NCI-H69 (cell line): ENCODE results near the gene HHIPL1.

Source experiments
- DNase-seq: peaks from one replicate; lab custom pipeline; 2025; lab: John Stamatoyannopoulos, UW

Gene HHIPL1

DNA sequence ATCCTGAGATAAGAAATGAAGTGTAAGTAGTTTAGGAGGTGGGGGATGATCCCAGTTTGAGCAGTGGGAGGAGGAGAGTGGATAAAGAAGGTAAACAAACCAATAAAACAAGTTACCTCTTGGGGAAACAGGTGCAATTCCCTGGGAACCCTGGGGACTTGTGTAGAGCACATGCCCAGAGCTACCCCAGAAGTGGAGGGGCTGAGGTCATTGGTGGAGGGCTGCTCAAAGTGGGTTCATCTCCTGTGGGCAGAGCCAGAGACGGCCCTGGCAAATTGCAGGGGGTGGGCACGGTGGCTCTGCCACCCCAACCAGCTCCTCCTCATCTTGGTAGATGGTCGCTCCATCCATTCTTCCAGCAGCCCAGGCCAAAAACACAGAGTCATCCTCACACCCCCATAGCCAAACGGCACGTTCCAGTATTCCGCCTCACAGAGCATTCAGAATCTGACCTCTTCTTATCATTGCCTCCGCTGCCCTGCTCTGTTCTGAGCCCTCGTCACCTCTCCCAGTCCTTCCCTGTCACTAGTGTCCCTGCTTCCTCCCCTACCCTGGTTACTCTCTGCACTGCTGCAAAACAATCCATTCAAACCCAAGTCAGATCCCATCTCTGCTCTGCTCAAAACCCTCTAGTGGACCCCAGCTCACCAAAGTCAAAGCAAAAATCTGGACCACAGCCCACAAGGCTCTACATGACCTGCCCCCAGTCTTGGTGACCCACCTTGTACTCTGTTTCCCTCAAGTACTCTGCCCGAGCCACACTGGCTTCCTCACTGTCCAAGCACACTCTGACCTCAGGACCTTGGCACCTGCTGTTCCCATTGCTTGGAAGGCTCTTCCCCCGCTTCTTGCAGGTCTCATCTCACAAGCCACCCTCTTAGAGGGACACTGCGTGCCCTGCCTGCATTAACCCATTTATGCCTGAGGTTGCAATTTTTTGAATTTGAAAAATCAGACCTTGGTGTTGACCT, 44.6 kb downstream of the HHIPL1 start:
- DNase-seq = no peak

DNA sequence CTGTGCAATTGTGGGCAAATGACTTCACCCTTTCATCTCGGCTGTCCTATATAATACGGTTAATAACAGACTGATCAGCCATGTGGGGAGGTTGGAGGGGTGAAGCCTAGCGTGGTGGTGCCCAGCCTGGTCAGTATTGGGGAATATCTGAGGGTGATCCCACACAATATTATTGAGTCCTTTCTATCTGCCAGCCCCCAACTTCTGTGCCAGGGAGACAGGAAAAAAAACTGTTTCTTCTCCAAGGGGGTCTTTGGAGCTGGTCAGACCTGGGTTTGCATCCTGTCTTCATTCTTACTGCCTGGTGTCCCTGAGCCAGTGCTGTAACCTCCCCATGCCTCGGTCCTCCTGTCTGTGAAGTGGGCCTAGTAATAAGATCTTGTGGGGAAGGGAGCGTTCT, 45.7 kb downstream of the HHIPL1 start:
- no peak for DNase-seq

DNA sequence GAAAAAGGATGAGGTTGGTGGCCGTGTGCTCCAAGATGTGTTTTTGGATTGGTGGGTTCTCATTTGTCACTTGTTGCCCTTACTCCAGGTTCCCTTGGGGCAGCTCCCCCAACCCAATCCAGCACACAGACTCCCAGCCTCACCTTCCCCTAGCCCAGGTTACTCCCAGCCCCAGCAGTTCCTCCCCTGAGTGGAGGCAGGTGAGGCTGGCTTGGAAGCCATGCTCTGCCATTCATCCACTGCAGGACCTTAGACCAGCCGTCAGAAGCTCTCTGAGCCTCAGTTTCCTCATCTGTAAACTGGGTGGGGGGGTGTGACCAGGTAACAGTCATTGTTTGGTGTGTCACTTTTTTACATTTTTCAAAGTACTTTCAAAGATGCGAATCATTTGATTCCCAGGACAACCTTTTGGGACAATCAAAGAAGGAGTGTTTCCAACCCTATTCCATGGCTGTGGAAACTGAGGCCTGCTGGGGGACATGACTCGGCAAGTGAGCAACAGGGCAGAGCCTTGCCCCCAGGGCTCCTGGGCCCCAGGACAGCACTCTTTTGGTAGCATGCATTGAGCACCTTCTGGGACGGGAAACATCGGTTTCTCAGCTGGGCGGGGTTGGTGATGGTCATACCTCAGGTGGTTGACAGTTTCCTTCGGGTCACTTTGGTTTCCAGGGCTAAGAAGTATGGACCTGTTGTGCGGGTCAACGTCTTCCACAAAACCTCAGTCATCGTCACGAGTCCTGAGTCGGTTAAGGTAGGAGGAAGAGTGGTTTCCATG, 46.4 kb downstream of the HHIPL1 start:
- no peak for DNase-seq

DNA sequence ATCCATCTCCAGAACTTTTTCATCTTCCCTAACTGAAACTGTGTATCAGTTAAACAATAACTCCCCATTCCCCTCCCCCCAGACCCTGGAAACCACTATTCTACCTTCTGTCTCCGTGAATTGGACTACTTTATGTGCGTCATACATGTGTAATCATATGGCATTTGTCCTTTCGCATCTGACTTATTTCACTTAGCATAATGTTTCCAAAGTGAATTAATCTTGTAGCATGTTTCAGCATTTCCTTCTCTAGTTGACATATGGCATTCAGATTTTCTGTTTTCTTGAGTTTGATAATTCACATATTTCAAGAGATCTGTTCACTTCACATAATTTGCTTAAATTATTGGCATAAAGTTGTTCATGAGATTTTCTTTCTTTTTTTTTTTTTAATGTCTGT, 49.0 kb downstream of the HHIPL1 start:
- DNase-seq = no peak

DNA sequence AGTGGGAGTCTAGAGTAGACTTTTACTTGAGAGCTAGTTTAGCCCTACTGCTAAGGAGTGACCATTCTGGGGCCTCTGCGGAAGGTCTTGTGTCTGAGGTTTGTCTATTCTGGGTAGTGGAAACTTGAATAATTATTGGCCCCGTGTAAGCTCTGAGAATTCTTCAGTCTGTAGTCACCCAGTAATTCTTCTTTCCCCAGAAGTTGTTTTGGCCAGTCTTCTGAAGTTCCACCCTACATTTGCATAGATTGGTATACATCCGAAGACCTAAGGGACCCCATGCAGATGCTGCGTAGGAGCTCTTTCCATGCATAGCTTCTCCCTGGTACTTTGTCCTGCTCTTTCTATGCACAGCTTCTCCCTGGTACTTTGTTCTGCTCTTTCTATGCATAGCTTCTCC, 52.0 kb downstream of the HHIPL1 start:
- no peak for DNase-seq

DNA sequence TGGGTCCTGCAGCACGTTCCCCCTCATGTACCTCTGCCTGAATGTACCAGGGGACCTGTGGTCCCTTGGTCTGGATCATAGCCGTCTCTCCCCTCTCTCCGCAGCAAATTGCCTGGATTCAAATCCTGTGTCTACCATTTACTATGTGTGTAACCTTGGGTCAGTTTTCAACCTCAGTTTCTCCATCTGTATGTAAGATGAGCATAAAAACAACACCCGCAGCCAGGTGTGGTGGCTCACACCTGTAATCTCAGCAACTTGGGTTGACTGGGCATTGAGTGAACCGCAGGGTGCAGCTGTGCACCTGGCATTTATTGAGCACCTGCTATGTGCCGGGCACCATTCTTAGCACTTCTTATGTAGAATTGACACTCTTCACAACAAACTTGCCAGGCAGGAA, 53.3 kb downstream of the HHIPL1 start:
- no peak for DNase-seq

DNA sequence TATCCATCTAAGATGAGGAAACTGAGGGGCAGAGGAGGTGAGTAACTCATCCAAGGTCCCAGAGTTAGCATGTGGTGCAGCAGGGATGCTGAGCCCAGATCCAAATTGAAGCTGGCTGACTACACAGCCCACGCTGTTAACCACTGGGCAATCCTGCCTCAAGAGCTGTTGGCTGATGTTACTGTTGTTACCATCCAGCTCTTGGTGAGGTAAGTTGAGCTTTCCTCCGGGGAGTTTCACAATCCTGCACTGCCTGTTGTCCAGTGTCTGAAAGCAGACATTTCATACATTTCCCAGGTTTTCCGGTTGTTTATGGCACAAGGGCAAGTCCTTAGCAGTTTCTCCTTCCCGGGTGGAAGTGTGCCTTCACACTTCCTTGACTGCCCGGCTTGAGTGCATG, 53.7 kb downstream of the HHIPL1 start:
- DNase-seq = no peak

DNA sequence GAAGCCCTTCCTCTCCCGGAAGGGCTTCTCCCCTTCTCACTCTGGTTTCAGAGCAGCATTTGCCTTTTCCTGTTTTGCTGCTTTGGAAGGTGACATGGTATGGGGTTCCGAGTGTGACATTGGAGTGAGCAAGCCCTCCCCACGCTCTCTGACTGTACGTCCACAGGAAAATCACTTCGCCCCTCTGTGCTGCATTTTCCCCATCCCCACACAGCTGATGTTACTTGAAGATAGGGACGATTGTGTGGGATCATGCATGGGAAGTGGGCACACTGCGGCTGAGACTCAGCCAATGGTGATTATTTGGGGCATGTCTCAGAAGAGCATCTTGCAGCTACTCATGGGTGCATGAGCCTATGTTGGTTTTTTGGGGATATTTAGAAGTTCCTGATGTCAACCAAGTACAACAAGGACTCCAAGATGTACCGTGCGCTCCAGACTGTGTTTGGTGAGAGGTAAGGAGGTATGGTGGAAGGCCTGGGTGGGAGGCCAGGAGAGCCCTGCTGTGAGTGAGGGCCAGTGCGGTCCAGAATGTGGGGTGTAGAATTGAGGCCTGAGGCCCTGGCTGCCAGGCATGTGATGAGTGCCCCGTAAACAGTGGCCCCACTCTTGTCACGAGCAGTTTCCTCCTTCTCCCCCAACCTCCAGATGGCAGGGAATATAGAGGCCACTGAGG, 54.3 kb downstream of the HHIPL1 start:
- no peak for DNase-seq

DNA sequence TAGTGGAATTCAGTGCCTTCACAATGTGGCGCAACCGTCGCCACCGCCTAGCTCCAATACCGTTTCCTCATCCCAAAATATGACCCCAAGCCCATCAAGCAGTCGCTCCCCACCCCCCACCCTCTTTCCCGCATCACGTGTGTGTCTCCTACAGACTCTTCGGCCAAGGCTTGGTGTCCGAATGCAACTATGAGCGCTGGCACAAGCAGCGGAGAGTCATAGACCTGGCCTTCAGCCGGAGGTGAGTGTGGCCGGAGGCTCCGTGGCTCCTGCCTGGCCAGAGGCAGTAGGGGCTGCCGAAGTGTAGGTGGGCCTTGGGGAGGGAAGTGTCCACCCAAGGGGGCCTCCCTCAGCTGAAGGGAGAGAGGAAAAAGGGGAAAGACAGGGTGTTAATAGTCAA, 54.9 kb downstream of the HHIPL1 start:
- DNase-seq = no peak

DNA sequence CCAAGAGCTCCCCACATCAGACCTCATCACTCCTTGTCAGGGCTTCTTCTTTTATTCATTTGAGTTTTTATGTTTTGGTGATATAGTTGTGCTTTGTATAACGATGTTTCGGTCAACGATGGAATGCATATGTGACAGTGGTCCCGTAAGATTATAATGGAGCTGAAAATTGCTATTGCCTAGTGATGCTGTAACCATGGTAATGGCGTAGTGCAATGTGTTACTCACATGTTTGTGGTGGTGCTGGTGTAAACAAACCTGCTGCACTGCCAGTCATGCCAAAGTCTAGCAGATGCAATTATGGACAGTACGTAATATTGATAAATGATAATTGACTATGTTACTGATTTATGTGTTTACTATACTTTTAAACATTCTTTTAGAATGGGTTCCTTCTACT, 55.5 kb downstream of the HHIPL1 start:
- no peak for DNase-seq

DNA sequence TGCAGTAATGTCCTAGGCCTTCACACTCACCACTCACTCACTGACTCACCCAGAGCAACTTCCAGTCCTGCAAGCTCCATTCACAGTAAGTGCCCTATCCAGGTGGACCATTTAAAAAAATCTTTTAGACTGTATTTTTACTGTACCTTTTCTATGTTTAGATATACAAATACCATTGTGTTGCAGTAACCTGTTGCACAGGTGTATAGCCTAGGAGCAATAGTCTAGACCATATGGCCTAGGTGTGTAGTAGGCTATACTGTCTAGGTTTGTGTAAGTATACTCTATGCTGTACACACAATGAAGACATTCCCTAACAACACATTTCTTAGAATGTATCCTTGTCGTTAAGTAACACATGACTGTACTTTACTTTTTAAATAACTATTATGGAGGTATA, 56.3 kb downstream of the HHIPL1 start:
- no peak for DNase-seq

DNA sequence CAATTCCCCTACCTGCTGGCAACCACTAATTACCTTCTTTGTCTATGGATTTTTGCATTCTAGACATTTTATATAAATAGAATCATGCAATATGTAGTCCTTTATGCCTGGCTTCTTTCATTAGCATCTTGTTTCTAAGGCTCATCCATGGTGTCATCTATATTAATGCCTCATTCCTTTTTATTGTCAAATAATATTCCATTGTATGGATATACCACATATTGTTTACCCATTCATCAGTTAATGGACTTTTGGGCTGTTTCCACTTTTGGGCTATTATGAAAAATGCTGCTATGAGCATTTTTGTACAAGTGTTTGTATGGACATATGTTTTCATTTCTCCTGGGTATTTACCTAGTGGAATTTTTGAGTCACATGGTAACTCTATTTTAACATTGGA, 57.2 kb downstream of the HHIPL1 start:
- DNase-seq = no peak

DNA sequence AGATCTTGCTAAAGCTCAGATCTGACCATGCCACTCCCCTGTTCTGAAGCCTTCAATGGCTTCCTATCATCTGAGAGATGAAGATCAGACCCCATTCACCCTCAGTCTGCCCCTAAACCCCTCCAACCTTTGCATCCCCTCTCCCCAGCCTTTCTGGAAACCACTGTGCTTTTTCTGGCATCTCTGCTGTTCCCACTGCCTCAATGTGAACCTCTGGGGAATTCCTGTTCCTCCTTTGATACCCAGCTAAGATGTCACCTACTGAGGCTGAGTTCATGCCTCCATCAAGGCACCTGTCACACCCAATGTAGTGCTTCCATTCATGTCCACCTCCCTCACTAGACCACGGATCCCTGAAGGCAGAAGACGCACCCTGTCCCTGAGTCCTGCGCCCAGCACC, 58.5 kb downstream of the HHIPL1 start:
- DNase-seq = no peak

DNA sequence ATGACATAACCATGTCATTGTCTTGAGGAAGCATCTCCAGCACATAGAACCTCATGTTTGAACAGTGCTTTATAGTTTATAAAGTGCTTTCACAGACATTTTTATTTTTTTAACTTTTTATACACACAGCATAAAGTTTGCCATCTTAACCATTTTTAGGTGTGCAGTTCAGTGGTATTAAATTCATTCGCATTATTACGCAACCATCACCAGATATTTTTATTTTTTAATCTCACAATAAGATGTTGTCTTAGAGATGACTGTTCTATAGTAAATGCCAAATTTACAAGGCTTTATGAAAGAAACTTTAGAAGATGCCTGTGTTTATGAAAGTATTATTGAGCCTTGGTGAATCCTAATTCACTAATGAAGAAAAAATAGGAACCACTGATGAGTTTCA, 59.1 kb downstream of the HHIPL1 start:
- no peak for DNase-seq

DNA sequence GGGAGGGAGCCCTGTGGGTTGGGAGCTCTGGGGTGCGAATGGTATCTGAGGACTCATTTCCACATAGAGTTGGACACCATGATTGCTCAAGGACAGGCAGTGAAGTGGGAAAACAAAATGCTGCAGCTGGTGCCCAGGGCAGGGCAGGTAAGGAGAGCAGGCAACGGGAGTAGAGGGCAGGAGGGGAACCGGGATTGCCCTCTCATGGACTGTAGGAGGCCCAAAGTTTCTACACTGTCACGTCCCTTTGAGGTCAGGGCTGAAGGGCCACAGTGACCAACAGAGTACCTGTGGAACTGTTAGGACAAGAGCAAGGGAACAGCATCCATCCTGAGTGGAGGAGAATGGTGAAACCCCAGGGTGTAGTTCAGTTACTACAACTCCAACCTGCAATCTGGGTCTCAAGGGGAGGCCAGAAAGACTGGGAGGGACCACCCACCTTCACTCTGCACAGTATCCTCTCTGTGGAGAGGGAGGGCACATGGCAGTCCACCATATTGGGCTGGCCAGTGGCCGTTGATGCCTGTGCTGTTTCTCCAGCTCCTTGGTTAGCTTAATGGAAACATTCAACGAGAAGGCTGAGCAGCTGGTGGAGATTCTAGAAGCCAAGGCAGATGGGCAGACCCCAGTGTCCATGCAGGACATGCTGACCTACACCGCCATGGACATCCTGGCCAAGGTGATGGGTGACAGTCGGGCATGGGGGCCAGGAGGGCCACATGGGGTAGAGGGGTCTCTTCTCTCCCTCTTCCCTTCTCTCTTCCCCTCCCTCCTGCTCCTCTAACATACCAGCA, 61.4 kb downstream of the HHIPL1 start:
- DNase-seq = no peak

DNA sequence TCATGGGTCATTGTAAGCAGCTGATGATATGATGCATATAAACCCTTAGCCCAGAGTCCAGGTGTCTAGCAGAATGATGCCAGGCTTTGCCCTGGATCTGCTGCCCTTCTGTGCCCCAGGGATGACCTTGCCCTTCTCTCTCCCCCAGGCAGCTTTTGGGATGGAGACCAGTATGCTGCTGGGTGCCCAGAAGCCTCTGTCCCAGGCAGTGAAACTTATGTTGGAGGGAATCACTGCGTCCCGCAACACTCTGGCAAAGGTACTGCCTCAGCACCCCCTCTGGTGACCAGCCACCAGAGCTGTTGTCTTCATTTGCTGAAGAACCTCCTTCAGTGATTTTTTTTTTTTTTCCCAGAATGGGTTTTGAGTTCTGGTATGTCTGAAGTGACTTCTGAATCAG, 62.5 kb downstream of the HHIPL1 start:
- DNase-seq = no peak

DNA sequence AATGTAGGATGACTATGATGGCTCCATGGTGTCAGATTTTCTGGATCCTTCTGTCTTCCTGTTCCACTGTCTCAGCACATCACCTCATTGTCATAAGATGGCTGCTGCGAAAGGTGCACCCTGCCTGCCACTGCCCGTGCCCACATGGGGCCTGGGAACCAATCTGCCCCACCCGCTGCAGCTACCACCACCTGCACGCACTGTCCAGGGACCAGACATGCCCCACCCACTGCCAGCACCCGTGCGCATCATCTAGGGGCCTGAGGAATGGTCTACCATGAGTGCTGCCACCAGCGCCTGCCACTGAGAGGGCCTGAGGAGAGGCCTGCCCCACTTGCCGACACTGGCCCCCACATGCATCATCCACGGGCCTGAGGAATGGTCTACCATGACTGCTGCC, 63.0 kb downstream of the HHIPL1 start:
- DNase-seq = no peak

DNA sequence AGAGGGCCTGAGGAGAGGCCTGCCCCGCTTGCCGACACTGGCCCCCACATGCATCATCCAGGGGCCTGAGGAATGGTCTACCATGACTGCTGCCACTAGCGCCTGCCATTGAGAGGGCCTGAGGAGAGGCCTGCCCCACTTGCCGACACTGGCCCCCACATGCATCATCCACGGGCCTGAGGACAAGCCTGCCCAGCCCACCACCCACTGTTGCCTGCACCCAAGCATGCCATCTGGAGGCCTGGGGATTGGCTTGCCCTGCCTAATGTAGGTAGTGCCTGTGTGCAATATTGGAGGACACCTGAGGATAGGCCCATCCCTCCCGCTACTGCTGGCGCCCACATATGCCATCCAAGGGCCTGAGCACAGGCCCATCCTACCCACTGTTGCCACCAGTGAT, 63.5 kb downstream of the HHIPL1 start:
- DNase-seq = no peak

DNA sequence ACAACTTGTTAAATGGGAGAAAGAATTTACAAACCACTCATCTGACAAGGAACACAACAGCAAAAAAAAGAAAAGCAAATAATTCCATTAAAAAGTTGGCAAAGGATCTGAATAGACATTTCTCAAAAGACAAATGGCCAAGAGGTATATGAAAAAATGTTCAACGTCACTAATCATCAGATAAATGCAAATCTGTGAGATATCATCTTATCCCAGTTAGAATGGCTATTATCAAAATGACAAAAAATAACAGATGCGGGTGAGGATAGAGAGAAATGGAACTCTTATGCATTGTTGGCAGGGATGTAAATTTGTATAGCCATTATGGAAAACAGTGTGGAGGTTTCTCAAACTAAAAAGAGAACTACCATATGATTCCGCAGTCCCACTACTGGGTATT, 69.0 kb downstream of the HHIPL1 start:
- no peak for DNase-seq

DNA sequence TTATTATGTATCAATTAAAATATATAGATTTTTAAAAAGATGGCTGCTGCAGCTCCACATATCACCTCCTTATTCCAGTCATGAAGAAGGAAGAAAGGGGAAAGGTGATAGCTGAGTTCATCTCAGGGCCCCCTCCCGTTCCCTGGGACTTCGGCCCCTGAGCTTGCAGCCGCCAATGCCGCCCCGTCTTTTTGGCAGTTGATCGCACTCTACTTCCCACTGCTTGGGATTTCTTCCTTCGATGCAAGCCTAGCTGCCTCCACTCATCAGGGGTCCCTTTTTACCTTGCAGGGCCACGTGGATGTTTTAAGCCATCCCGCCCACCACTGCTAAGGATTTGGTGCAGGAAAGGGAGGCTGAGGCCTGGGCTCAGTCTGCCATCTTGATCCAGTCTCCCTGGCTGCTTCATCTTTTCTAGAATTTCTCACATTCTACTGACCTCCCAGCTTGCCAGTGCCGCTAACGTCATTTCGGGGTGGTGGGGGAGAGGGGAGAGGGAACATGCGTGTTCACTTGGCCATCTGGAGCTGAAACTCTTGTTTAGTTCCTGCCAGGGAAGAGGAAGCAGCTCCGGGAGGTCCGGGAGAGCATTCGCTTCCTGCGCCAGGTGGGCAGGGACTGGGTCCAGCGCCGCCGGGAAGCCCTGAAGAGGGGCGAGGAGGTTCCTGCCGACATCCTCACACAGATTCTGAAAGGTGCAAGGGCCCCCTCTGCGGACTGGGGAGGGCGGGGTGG, 70.5 kb downstream of the HHIPL1 start:
- no peak for DNase-seq
